H9 (cell line): ENCODE data around the gene EXOC3L1. TPM values are rescaled to one million over a fixed set of nuclear protein-coding genes. Genes with fewer than 3 reads are reported as not detected.

Experiments used
- DNase-seq: peaks from one replicate; pipeline ENCODE4 v3.0.0-alpha.2; 2017
- H2AFZ ChIP-seq: one replicate; pipeline ENCODE4 v1.6.1; 2013; ENCODE audit warnings: mild to moderate bottlenecking, low read length, control low read depth, moderate library complexity
- H2AK5ac ChIP-seq: 2 replicates; pipeline ENCODE4 v1.6.1; 2013; ENCODE audit warnings: low read length, control low read depth, mixed read lengths; ENCODE audit not compliant: insufficient read length
- H2BK120ac ChIP-seq: one replicate; pipeline ENCODE4 v1.6.1; 2013; ENCODE audit warnings: low read depth, mild to moderate bottlenecking, low read length, control low read depth, inconsistent platforms; ENCODE audit not compliant: poor library complexity, severe bottlenecking
- H2BK12ac ChIP-seq: 2 replicates; pipeline ENCODE4 v1.6.1; 2013; ENCODE audit warnings: low read length, control low read depth, mixed read lengths, low read depth; ENCODE audit not compliant: insufficient read length
- H2BK15ac ChIP-seq: 2 replicates; pipeline ENCODE4 v1.6.1; 2013; ENCODE audit warnings: low read depth, low read length, control low read depth
- H2BK20ac ChIP-seq: one replicate; pipeline ENCODE4 v1.6.1; 2013; ENCODE audit warnings: low read depth, mild to moderate bottlenecking, low read length, control low read depth, inconsistent platforms; ENCODE audit not compliant: poor library complexity, severe bottlenecking
- H2BK5ac ChIP-seq: 2 replicates; pipeline ENCODE4 v1.6.1; 2013; ENCODE audit warnings: low read length, control low read depth, mixed read lengths; ENCODE audit not compliant: insufficient read length
- H3K14ac ChIP-seq: 2 replicates; pipeline ENCODE4 v1.6.1; 2013; ENCODE audit warnings: low read length, control low read depth; ENCODE audit not compliant: insufficient read depth
- H3K18ac ChIP-seq: 2 replicates; pipeline ENCODE4 v1.6.1; 2013; ENCODE audit warnings: low read depth, mild to moderate bottlenecking, mixed read lengths, low read length, control low read depth; ENCODE audit not compliant: insufficient read length
- H3K23ac ChIP-seq: 2 replicates; pipeline ENCODE4 v1.6.1; 2013; ENCODE audit warnings: low read length, control low read depth, mixed read lengths, low read depth; ENCODE audit not compliant: insufficient read length
- H3K23me2 ChIP-seq: 2 replicates; pipeline ENCODE4 v1.6.1; 2013; ENCODE audit warnings: low read depth, mild to moderate bottlenecking, mixed read lengths, low read length, control low read depth; ENCODE audit not compliant: insufficient read length, poor library complexity, severe bottlenecking
- H3K27ac ChIP-seq: 2 replicates; pipeline ENCODE4 v1.5.1; 2013; ENCODE audit warnings: low read length, control low read depth, mixed read lengths, low read depth; ENCODE audit not compliant: insufficient read length
- H3K27me3 ChIP-seq: 2 replicates; pipeline ENCODE4 v1.6.1; 2013; ENCODE audit warnings: low read length, control low read depth, inconsistent platforms; ENCODE audit not compliant: insufficient read depth
- H3K4ac ChIP-seq: 2 replicates; pipeline ENCODE4 v1.6.1; 2013; ENCODE audit warnings: low read depth, mild to moderate bottlenecking, control low read depth, inconsistent platforms, low read length, moderate library complexity
- H3K4me1 ChIP-seq: 2 replicates; pipeline ENCODE4 v1.6.1; 2013; ENCODE audit warnings: low read length, control low read depth, inconsistent platforms; ENCODE audit not compliant: insufficient read depth
- H3K4me2 ChIP-seq: 2 replicates; pipeline ENCODE4 v1.6.1; 2013; ENCODE audit warnings: low read length, control low read depth, mixed read lengths; ENCODE audit not compliant: insufficient read length, insufficient read depth
- H3K56ac ChIP-seq: 2 replicates; pipeline ENCODE4 v1.6.1; 2013; ENCODE audit warnings: low read depth, mild to moderate bottlenecking, mixed read lengths, low read length, control low read depth; ENCODE audit not compliant: insufficient read length
- H3K79me1 ChIP-seq: 2 replicates; pipeline ENCODE4 v1.6.1; 2013; ENCODE audit warnings: low read depth, mild to moderate bottlenecking, moderate library complexity, low read length, control low read depth, inconsistent platforms; ENCODE audit not compliant: insufficient read depth, poor library complexity, severe bottlenecking
- H3K79me2 ChIP-seq: 2 replicates; pipeline ENCODE4 v1.6.1; 2013; ENCODE audit warnings: low read length, control low read depth, inconsistent platforms; ENCODE audit not compliant: insufficient read depth
- H3K9ac ChIP-seq: 2 replicates; pipeline ENCODE4 v1.6.1; 2013; ENCODE audit warnings: low read length, control low read depth, mixed read lengths; ENCODE audit not compliant: insufficient read length; ENCODE audit errors: extremely low read depth
- H3K9me3 ChIP-seq: one replicate; pipeline ENCODE4 v1.6.1; 2013; ENCODE audit warnings: low read depth, low read length, inconsistent platforms; ENCODE audit not compliant: control insufficient read depth
- H3T11ph ChIP-seq: one replicate; pipeline ENCODE4 v1.6.1; 2013; ENCODE audit warnings: mild to moderate bottlenecking, low read length, control low read depth, inconsistent platforms
- H4K20me1 ChIP-seq: one replicate; pipeline ENCODE4 v1.6.1; 2013; ENCODE audit not compliant: control insufficient read depth, insufficient read length, insufficient read depth
- H4K5ac ChIP-seq: 2 replicates; pipeline ENCODE4 v1.6.1; 2013; ENCODE audit warnings: low read depth, mild to moderate bottlenecking, mixed read lengths, low read length, control low read depth; ENCODE audit not compliant: insufficient read length
- H4K8ac ChIP-seq: replicated peaks from 2 replicates; pipeline ENCODE4 v1.6.1; 2013; ENCODE audit warnings: low read length, control low read depth, mixed read lengths, low read depth; ENCODE audit not compliant: insufficient read length
- H4K91ac ChIP-seq: 2 replicates; pipeline ENCODE4 v1.6.1; 2013; ENCODE audit warnings: low read depth, mild to moderate bottlenecking, moderate library complexity, mixed read lengths, low read length, control low read depth; ENCODE audit not compliant: insufficient read length
- H3K27ac Mint-ChIP-seq, 3 experiments: 2 replicates in 2 of 3; 3 replicates in 1 of 3; pipeline ENCODE4 v1.8.0; 2020 to 2021; ENCODE audit warnings: mixed read lengths in 3 of 3, mild to moderate bottlenecking in 1 of 3, moderate library complexity in 1 of 3
- H3K27me3 Mint-ChIP-seq: 2 replicates; pipeline ENCODE4 v1.8.0; 2021; ENCODE audit warnings: low read depth, mild to moderate bottlenecking, moderate library complexity, mixed read lengths
- H3K36me3 Mint-ChIP-seq, 3 experiments: 2 replicates in 2 of 3; 3 replicates in 1 of 3; pipeline ENCODE4 v1.8.0; 2020 to 2021; ENCODE audit warnings: low read depth in 3 of 3, mixed read lengths in 3 of 3; ENCODE audit not compliant: insufficient read depth in 1 of 3
- H3K4me1 Mint-ChIP-seq, 2 experiments: 2 replicates each; pipeline ENCODE4 v1.8.0; 2020; ENCODE audit warnings: mixed read lengths in 2 of 2
- H3K4me3 Mint-ChIP-seq, 2 experiments: 2 replicates in 1 of 2; 3 replicates in 1 of 2; pipeline ENCODE4 v1.8.0; 2020 to 2021; ENCODE audit warnings: mild to moderate bottlenecking in 2 of 2, mixed read lengths in 2 of 2, moderate library complexity in 1 of 2
- H3K9me3 Mint-ChIP-seq, 2 experiments: 2 replicates in 1 of 2; 3 replicates in 1 of 2; pipeline ENCODE4 v1.8.0; 2020; ENCODE audit warnings: mild to moderate bottlenecking in 2 of 2, mixed read lengths in 2 of 2, moderate library complexity in 1 of 2
- CTCF ChIP-seq: fragments of 200-600 bp; sonication (generic); conservative IDR thresholded peaks from 3 replicates; pipeline ENCODE4 v1.8.0; 2021; ENCODE audit warnings: antibody characterized with exemption, mild to moderate bottlenecking
- WGBS: extraction: QIAGEN DNeasy Blood & Tissue Kit; methylation state at CpG from one replicate; pipeline ENCODE4 v1.1.7; 2013; ENCODE audit warnings: missing lambda C conversion rate, low lambda C conversion rate, mixed read lengths; ENCODE audit not compliant: insufficient read length; ENCODE audit errors: extremely low coverage; 5-methylcytosine and 5-hydroxymethylcytosine counted together
- total RNA-seq: library from RNA; stranded (reverse); gene quantifications from 2 replicates; pipeline ENCODE4 v1.2.1, GENCODE V29; 2021

The EXOC3L1 gene
- total RNA-seq, 1 experiment from 2014 or later = 3.3 TPM

DNA sequence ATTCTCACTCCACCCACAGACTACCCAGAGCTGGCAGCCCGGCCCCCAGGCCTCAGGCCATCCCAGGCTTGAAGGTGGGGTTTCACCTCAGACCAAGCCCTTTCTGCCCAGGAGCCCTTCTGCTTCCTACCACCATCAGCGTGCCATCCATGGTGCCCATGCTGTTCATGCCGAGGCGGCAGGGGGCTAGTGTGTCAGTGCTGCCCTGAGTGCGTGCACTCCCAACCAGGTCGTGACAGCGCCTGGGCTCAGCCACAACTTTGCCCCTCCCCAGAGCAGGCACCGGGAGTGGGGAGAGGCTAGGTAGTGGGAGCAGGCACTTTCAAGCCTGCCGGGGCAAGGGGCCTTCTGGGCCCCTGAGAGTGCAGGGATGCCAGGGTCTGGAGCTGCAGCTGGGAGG, 47.6 kb downstream of the EXOC3L1 start:
- no CpG with 5 or more reads among the region's 9 CpGs for WGBS
- Mint-ChIP-seq H3K36me3 (peaks cover 13 to 88% (median 72%) of the 10 kb centered on the region in 3 experiments), H3K9me3 (no peaks in the 10 kb centered on the region), H3K4me1 (no peaks in the 10 kb centered on the region), H3K4me3 (no peak overlapping the region), H3K27ac (no peak overlapping the region), H3K27me3 (no peaks in the 10 kb centered on the region)
- Histone ChIP-seq H3K27ac (no peak overlapping the region), H4K8ac (no peak overlapping the region), H2BK12ac (no peak overlapping the region), H3K56ac (no peak overlapping the region), H2BK20ac (no peak overlapping the region), H2BK15ac (no peak overlapping the region), H3K79me1 (no peaks in the 10 kb centered on the region), H3K4me2 (no peak overlapping the region), H2AFZ (no peak overlapping the region), H3K4ac (no peak overlapping the region), H3K18ac (no peak overlapping the region), H3K9ac (no peak overlapping the region), H2AK5ac (no peak overlapping the region), H3K14ac (no peak overlapping the region), H2BK5ac (no peak overlapping the region), H3K9me3 (no peaks in the 10 kb centered on the region), H4K5ac (no peak overlapping the region), H3K79me2 (no peaks in the 10 kb centered on the region), H3K23me2 (no peaks in the 10 kb centered on the region), H3K4me1 (no peaks in the 10 kb centered on the region), H4K20me1 (no peaks in the 10 kb centered on the region), H3T11ph (no peak overlapping the region), H2BK120ac (no peak overlapping the region), H4K91ac (no peak overlapping the region), H3K27me3 (no peaks in the 10 kb centered on the region), H3K23ac (no peak overlapping the region)
- TF ChIP-seq CTCF = no peak
- no peak for DNase-seq
